GM19238 (cell line): ENCODE measurements around the gene GNG2.

Experiments used
- DNase-seq: peaks from one replicate; pipeline ENCODE4 v3.0.0; 2011; ENCODE audit warnings: low spot score; ENCODE audit not compliant: insufficient read length

The GNG2 gene

DNA sequence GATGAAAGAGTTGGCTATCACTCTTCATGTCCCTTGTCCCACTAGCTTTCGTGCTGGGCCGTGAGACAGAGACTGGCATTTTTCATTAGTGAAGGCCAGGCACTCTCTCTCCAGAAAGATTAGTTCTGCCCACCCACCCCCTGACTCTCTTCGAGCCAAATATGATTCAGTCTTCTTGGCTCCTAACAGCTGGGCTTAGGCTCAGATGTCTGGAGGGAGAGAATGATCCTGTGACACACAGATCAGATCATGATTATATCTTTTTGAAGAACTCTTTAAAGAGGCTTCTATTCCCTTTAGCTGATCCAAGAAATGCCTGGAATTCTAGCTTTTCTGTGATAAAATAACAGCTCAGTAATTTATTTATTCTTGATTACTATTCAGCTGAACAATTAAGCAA is 5.2 kb upstream of the GNG2 start:
- DNase-seq: no peak

DNA sequence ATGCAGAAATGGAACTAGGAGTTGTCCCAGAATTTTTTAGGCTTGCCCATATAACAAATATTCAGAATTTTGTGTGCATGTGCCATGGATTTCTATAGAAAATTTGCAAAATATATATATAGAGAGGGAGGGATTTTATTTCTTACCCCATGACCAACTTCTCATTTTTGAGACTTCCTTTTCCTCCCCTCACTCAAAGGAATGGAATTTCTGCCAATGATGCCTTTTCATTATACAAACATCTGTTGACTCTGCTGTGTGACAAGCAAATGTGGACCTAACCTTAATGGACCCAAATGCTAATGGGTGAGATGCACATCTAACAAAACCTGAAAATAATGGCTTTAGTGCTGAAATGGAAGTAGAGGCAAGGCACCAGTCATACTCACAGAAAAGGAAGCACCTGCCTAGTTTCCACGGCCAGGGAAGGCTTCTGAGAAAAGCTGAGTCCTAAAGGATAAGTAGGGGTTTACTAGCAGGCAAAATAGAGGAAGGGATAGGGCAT is 3.6 kb upstream of the GNG2 start:
- DNase-seq: no peak

DNA sequence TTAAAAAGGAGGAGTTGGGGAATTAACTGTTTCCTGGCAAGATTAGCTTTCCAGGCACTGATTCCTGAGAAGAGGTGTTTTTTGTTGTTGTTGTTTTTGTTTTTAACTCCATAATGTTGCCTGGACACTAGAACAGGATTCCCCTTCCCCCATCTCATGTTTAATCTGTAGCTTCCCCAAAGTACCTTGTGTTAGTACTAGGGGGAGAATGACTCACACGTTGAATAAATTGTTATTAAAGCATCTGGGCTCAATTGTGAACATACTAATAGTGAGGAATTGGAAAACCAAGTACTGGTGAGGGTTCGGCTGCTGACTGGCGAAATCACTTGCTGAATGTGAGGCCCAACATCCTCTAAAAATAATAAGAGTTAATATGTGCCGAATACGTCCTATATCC is 1.3 kb upstream of the GNG2 start:
- no peak for DNase-seq

DNA sequence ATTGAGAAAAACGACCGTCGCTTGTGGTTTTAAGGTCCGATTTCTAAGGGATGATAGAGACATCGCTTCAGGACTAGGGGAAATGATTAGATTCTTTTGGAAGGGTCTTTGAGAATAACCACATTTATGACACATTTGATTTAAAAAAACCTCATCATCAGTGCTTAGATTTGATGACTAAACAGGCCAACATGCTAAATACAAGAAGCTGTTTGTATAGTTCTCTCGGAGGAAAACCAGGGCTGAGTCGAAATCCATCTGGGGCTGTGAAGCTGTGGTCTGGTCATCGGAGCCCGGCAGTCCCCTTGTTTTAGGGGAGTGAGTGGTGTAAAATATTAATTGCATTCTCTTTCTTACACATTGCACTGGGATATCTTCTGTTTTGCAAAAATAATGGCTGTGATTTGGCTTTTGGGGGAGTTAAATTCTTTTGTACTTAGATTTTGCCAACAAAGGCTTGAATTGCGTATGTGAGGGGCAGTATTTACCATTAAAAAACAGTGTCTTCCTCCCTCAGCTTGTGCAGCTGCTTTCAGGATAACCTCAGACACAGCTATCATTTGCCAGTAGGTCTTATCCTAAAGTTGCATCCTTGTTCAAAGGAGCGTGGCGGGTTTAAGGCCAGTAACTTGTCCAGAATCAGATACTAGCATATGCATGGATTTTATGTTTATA is 550 bp downstream of the GNG2 start:
- DNase-seq: no peak

DNA sequence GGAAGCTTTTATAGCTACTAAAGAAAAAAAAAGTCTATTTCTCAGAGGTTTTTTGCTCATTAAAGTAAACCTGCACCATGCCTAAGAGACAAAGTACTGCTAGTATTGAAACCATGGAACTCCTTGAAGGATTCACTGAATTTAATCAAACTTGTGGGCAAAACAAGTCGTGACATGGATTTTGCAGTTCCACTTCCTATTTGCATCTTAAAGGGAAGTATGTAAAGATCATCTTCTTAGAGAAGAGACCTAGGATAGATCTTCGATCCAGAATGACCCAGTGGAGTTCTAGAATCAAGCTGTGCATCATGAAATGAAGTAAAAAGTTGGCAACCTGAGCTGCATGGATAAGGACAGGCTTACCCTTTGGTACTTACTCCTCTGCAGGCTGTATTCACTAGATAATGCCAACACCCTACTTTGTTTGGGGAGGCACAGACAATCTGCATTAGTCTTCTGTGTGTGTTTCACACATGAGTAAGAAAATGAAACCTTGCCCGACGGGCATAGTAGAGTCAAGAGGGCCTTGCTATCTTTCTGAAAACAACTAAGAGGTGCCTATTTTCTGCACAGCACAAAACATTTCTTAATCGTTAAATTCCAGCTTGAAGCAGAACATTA is 1.9 kb downstream of the GNG2 start:
- no peak for DNase-seq

DNA sequence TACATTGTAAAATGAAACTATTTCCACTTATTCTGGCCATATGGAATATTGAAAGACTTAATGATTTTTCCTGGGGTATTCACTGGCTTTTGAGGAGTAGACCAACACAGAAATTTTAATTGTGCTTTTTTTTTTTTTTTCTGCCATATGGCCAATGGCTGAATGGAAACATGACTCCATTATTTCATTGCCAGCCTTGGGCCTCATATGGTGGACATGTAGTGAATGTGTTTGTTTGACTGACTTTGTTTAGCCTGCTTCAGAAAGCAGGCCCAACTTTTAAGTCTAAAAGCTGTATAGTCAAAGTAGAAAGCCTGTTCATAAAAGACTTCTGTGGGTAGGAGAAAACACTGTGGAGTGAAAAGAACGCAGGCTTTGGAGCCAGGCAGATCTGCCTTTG is 2.4 kb downstream of the GNG2 start:
- no peak for DNase-seq

DNA sequence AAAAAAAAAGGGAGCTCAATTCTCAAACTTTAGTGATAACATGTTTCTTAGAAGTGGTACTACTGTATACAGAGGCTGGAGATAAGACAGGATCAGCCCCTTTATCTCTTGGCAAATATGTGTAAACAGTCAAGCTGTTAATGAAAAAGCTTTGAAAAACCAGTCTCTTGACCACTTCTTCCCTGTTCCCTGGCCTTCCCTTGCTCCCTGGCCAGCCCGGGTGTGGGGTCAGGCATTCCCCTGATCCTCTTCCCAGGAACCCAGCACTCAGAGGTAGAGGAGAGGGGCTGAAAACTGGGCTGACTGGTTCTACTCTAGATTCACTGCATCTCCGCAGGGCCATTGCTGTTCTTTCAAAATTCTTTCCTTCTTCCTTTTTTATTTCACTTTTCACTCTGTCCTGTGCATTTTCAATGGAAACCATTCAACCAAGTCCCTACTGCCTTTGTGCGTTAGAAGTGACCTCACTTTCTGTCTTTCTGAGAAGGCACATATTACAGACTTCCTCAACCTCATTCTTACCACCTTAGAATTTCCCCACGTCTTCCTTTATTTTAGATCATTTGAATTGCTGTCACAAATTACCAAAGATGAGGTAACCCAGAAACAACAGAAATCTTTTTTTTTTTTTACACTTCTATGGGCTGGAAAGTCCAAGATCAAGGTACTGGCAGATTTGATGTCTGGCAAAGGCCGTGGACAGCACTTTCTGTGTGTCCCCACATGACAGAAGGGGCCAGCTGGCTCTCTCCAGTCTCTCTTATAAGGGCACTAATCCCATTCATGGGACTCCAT is 5.7 kb downstream of the GNG2 start:
- DNase-seq: no peak

DNA sequence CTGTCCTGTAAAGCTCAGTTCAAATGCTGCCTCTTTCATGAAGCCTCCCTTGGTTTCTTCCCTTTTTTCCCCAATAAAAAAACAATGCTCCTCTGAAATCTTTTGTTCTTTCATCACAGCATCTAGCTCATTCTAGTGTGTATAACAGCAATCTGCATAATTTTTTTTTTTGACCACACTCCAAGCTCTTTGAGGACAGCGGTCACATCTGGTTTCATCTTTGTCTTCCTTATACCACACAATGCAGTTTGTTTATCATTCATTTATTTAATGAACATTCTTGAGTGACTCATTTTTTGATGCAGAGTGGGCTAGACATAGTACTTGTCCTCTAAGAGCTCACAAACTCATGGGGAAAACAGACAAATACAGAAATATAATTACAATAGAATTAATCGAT is 7.3 kb downstream of the GNG2 start:
- no peak for DNase-seq

DNA sequence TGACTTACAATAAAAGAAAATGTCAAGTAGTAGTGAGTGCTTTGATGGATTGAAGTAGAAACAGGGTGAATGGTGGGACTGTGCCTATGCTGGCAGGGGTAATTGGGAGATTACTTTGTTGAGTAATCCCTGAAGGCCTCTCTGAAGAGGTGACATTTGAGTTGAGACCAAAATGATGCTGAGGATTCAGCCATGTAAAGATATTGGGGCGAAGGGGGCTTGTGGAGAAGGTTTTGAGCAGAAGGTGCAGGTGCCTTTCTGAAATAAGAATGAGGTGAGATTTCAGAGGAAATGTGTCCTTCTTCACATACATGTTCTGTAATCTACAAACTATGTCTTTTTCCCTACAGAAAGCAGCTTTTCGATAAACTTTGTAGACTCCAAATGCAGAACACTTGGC is 8.0 kb downstream of the GNG2 start:
- DNase-seq: no peak

DNA sequence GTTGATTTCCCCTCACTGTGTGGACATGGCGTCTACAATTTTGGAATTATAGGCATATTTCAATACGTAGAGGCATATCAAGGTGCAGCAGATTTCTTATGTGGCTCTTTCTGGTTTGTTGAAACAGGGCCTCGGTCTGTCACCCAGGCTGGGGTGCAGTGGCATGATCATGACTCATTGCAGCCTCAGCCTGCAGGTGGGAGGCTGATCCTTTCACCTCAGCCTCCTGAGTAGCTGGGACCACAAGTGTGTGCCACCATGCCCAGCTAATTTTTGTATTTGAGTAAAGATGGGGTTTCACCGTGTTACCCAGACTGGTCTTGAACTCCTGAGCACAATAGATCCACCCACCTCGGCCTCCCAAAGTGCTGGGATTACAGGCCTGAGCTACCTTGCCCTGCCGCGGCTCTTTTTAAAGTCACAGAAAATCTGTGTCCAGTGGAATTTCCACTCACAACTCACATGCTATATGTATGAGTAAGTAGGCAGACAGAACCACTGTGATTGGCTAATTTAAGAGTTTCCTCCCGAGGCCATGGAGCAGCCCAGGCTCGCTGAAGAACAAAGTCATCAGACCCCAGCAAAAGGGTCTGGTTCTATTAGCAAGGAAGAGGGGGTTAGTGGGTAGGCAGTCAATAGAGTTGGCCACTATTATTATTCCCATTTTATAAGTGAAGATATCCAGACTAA is 9.1 kb downstream of the GNG2 start:
- DNase-seq: no peak

DNA sequence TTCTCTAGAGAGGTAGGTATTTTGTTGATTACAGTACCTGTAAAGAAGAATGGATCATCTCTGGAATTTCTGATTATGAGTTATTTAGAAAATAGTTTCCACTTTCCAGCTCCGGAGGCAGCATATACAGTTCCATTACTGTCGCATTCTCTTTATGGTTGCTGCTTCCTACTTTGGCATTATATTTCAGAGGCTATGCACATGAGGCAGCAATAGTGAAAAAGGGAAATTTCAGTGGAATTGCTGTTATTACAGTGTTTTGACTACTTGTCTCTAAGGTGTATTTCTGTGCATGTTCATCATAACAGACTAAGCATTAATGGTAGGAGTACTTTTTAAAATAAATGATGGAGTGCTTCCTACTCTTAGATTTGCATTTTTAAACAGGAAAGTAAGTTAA is 10.2 kb downstream of the GNG2 start:
- DNase-seq: no peak

DNA sequence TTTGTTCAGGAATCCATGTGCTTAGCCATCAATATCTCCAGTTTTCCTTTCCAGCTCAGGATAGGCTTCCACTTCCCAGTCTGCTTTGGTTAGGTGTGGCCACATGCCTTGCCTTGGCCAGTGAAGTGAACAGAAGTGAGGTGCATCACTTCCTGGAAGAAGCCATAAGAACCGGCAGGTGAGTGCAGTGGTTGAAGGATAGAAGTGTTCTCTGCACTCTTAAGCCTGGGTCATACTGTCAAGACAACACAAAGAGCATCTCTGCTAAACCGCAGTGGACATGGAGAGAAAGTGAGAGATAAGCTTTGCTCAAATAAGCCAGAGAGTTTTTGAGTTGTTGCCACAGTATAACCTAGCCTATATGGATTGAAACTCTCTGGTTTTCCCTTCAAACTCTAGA is 11.4 kb downstream of the GNG2 start:
- no peak for DNase-seq

DNA sequence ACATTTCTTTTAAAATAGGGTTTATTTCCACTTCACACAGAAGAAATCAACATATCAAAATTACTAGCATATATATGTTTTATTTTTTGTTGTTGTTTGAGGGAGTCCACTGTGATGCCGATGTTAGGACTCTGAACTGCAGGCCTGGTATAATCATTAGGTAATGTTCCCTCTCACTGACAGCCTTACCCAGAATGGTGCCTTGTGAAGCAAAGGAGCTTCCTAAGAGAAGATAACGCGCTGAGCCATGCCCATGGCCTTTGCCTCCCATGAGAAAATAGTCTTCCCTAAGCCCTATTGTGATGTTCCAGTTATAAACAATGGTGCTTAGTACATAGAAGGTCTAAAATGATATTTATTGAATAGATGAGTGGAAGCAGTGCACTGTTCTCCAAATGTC is 12.0 kb downstream of the GNG2 start:
- DNase-seq: no peak

DNA sequence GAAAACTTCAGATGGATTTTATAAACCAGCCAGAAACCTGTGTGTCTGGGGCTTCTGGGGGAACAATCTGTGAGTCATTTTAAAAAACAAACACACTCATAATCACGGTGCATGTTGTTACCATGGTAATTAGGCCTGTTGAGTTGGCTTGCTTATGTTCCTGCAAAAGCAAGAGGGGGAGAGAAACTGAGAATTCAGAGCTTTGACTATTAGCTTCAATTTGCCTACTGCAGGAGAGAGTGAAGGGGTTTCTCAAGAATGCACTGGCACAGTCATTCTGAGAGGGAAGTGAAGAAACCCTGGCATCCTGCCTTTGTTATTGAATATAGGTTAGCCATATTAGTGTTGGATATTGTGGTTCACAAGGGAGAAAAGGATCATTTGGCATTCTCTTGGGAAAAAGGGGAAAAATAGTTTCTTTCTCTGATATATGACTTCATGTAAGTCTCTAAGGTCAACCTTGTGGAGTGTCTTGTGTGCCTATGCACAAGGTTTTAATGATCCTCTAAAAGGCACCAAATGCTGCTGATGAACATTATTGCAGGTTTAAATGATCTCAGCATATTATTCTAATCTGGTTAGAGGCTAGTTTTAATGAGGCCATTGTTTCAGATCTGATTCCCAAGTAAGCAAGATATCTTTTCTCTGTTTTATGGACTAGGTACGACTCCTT is 12.9 kb downstream of the GNG2 start:
- no peak for DNase-seq

DNA sequence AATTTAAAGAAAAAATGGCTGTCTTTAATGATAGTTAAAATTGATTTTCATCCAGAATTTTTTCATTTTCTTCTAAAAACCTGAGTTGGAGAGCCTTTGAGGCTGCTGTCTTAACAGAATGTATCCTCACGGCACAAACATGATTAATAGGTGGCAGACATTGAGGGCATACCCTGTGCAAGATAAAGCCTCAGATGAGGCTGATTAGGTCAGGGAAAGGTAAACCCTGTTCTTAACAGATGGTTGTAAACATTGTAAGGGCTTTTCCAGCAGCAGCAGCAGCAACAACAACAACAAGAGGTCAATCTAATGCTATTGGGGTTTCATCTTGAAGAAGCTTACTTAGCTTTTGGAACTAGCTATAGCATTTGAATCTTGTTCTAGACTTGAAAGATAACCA is 17.4 kb downstream of the GNG2 start:
- DNase-seq: no peak

DNA sequence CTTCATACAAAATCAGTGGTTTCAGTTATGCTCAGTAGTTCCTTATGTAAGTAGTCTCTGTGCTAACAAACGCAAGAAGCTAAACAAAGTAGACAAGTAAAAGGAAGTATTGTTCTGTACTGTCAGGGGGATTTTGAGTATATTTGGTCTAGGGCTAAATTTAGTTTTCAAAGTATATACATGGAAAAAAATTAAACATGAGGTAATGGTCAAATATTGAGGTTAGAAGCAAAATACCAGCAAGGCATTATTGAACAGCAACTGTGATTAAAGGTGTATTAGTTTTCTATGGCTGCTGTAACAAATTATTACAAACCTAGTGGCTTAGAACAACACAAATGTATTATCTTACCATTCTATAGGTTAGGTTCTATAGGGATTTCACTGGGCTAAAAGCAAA is 18.8 kb downstream of the GNG2 start:
- DNase-seq: no peak

DNA sequence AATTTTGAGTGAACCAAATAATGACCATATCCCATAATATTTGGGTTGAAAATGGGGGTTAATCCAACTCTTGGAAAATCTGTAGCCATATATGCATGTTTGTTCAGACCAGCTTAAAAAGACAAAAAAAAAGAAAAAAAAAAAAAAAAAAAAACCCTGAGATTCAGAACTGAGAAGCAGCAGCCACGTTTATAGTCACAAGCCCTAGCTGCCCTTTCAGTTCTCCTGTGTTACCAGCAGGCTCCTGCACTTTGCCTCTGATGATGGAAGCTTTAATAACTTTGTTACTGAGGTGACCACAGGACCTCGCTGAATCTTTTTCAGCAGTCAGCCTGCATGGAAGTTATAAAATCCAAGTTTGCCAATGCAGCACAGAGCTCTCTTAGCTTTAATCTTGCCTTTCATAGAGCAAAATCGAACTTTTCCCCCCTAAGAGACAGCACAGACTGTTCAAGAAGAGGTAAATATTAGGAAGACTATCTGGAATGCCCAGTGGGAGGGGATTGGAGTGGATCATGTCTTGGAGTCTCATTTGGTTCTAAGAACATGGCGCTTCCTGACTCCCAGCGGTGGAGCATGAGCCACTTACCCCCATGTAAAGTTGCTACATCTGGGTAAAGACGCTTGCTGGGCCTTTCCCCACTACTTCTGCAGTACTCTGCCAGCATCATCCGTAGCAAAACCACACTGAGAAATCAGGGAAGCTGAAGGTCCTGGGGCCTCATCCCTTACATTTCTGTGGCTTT is 20.6 kb downstream of the GNG2 start:
- no peak for DNase-seq

DNA sequence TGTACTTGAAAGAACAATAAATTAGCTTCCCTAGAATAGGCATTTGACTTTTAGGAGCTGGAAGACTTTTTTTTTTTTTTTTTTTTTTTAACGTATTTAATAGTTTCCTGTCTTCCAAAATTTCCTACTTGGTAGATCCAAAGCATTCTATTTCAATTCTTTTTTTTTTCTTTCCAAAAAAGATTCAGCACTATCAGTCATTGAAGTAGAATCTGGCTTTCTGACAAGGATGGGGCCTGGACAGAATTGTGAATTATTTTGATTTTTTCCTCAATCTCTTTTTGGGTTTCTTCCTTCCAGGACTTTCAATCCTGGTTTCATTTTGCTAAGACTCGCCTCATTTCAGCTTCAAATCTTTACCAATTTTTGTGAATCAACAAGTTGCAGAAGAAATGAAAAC is 21.2 kb downstream of the GNG2 start:
- no peak for DNase-seq

DNA sequence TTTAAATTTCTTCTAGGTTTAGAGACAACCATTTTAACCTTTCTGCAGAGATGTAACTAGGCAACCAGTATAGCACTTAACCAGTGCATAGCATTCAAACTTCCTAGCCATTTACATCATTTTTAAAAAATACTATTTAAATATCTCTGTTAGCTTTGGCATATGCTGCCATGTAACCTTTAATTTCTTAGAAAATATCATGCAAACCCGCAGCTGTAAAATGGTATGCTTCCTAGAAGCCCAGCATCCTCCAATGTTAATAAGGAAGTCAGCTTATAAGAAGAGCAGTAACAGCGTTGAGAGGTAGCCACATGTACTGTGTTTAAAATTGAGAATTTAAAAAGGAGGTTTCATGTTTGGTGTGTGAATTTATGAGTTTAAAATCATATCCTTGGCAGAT is 22.8 kb downstream of the GNG2 start:
- no peak for DNase-seq

DNA sequence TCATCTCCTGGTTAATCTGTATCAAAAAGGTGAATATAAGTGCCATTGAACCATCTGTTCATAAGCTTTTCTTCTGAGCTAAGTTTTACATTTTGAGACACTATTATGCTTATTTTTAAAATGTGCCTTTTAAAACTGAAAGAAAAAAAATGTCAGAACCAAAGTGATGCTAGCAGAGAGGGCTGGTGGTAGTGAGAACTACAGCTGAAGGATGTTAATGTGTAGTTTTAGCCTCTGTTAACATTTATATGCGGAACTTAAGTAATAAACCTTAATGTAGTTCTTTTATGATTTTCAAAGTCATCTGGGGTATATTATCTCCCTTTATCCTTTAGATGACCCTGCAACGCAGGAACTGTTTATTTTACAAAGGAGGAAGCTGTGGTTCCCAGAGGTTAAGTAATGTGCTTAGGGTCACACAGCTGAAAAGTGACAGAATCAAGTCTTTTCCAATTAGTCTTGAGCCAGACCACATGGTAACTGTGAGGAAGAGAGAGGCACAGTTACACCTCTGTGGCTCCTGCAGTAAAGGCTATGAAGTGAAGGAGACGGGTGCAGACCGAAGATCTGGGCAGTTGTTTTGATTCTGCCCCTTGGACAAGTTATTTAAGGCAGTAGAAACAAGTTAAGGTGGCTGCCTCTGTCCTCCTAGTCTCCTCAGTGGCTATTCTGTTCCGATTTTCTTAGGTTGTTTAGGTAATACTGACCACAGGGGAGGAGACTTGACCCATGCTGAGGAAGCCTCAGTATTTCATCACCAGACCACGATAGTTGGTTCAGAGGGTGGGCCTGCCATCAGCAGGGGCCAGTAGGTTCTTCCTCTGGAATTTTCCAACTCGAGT is 23.9 kb downstream of the GNG2 start:
- DNase-seq: no peak
